Lower lobe of right lung (tissue), 2 donors: ENCODE results near the gene TMEM114. TPM values are rescaled to one million over a fixed set of nuclear protein-coding genes. Genes with fewer than 3 reads are reported as not detected.

Experiments used
- ATAC-seq, 2 donors: fragments of 200-7000 bp; cut with Tn5 transposase; one replicate each; pipeline ENCODE4 v1.9.1; 2020 to 2022; ENCODE audit warnings: mild to moderate bottlenecking in 2 of 2, moderate library complexity in 2 of 2
- DNase-seq: peaks from one replicate; pipeline ENCODE4 v3.0.0-alpha.2; 2020
- H3K27ac ChIP-seq: fragments of 200-600 bp; one replicate; pipeline ENCODE4 v1.8.0; 2022
- H3K27me3 ChIP-seq: fragments of 200-600 bp; one replicate; pipeline ENCODE4 v1.8.0; 2022; ENCODE audit warnings: low read depth
- H3K36me3 ChIP-seq: fragments of 200-600 bp; one replicate; pipeline ENCODE4 v1.8.0; 2022; ENCODE audit warnings: mild to moderate bottlenecking
- H3K4me1 ChIP-seq: fragments of 200-600 bp; one replicate; pipeline ENCODE4 v1.8.0; 2022
- H3K4me3 ChIP-seq: fragments of 200-600 bp; one replicate; pipeline ENCODE4 v1.8.0; 2022; ENCODE audit warnings: mild to moderate bottlenecking
- H3K9me3 ChIP-seq: fragments of 200-600 bp; one replicate; pipeline ENCODE4 v1.8.0; 2022
- intact Hi-C: fragments of 100-400 bp; cut with DNase I; formaldehyde crosslinking; loops from one replicate; pipeline ENCODE4 v1.11.0; 2022
- total RNA-seq: library from RNA; stranded (reverse); fragmentation: NEBNext Ultra II Directional; extraction: Animal tissue kit (Norgen Biotek cat#: 25700); gene quantifications from one replicate; pipeline ENCODE4 v1.2.1, GENCODE V29; 2021
- TF ChIP-seq, protein P1 (sequence below): fragments of 200-600 bp; IDR thresholded peaks from one replicate; pipeline ENCODE4 v1.8.0; 2022; ENCODE audit warnings: antibody characterized with exemption, mild to moderate bottlenecking
- donor health status: DM: no; HTN: yes; CAD: no; lungs with severe emphysema.

The TMEM114 gene
- total RNA-seq, 1 donor from 2014 or later: not detected

DNA sequence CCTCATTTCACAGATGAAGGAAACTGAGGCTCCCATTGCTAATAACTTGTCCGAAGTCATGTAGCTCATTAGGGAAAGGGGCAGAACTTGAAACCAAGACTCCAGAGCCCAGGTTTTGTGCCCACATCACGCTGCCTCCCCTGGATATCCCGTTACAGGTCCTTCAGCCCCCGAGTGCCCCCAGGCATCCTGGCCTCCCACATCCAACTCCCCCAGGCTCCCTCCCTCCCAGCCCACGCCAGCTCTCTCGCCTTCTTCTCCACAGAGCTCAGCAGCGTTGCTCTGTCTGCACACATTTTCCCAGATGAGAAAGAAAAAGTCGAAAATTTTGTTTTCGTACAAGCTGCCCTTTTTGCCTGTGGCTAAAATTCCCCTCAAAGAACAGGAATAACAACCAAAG, 16.9 kb upstream of the TMEM114 start:
- Histone ChIP-seq H3K27me3 (no peaks in the 10 kb centered on the region), H3K4me3 (no peak overlapping the region), H3K9me3 (no peaks in the 10 kb centered on the region), H3K4me1 (no peaks in the 10 kb centered on the region), H3K27ac (no peak overlapping the region), H3K36me3 (no peaks in the 10 kb centered on the region)
- TF ChIP-seq, protein P1, sequence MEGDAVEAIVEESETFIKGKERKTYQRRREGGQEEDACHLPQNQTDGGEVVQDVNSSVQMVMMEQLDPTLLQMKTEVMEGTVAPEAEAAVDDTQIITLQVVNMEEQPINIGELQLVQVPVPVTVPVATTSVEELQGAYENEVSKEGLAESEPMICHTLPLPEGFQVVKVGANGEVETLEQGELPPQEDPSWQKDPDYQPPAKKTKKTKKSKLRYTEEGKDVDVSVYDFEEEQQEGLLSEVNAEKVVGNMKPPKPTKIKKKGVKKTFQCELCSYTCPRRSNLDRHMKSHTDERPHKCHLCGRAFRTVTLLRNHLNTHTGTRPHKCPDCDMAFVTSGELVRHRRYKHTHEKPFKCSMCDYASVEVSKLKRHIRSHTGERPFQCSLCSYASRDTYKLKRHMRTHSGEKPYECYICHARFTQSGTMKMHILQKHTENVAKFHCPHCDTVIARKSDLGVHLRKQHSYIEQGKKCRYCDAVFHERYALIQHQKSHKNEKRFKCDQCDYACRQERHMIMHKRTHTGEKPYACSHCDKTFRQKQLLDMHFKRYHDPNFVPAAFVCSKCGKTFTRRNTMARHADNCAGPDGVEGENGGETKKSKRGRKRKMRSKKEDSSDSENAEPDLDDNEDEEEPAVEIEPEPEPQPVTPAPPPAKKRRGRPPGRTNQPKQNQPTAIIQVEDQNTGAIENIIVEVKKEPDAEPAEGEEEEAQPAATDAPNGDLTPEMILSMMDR: no peak
- intact Hi-C loops: no loop called here
- DNase-seq (no peak), ATAC-seq (no peak)

DNA sequence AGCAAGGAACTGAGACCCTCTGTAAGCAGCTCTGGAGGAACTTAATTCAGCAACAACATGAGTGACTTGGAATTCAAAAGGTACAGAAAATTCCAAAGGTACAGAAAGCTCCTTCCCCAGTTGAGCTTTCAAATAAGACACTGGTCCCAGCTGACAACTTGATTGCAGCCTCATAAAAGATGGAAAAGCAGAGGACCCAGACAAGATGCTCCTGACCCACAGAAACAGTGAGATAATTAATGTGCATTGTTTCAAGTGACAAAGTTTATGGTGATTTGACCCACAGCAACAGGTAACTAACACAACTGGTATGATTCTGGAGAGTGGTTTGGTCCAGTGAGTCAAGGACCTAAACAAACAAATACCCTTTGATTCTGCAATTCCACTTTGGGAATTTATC, 15.2 kb upstream of the TMEM114 start:
- Histone ChIP-seq H3K4me1 (no peaks in the 10 kb centered on the region), H3K36me3 (no peaks in the 10 kb centered on the region), H3K27me3 (no peaks in the 10 kb centered on the region), H3K4me3 (no peak overlapping the region), H3K9me3 (no peaks in the 10 kb centered on the region), H3K27ac (no peak overlapping the region)
- no peak for DNase-seq
- intact Hi-C loops: no loop called here
- ATAC-seq: no peak
- TF ChIP-seq, protein P1: no peak

DNA sequence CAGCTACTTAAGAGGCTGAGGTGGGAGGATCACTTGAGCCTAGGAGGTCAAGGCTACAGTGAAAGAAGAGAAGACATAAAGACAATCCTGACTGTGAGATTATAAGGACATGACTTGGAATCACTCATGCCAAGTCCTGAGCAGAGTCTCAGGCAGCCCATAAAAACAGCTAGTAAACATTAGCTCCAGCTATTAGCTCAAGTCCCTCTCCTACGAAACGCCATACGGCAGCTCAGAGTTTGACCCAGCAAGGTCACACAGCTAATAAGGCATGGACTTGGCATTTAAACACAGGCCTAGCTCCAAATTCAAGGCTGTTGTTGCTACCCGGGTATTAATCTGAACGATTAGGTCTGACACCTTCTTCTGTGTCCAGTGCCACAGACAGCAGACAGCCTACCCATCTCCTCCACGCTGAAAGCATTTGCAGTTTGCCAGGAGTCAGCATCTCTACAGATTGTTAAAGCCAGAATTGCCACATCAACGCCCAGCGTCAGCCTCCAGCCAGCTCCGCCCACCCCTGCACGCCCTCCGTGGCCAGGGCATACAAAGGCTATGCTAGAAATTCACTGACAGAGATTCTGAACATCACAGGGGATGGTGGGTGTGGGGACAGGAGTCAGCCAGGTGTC, 9.9 kb upstream of the TMEM114 start:
- no peaks in the 10 kb centered on the region for H3K36me3 ChIP-seq
- TF ChIP-seq, protein P1: no peak
- H3K27ac ChIP-seq: no peak overlapping the region
- no peaks in the 10 kb centered on the region for H3K4me1 ChIP-seq
- ATAC-seq (no peak), DNase-seq (no peak)
- no peaks in the 10 kb centered on the region for H3K27me3 ChIP-seq
- no peak overlapping the region for H3K4me3 ChIP-seq
- intact Hi-C loops: no loop called here
- H3K9me3 ChIP-seq: peaks cover 7% of the 10 kb centered on the region

DNA sequence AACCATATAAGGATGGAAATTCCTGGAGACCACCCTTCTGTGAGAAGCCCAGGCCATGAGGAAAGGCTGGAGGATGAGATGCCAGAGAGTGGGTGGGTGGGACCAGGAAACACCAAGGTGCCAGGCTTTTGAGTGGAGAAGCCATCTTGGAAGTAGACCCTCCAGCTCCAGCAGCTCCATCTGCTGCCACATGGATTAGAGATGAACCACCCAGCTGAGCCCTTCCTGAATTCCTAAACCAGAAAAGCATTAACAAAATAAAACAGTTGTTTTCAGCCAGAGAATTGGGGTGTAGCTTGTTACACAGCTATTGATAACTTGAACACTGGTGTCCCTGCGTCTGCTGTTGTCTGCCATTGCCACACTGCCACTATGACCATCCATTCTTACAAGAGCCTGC, 6.3 kb upstream of the TMEM114 start:
- TF ChIP-seq, protein P1: no peak
- Histone ChIP-seq H3K27ac (no peak overlapping the region), H3K4me1 (no peaks in the 10 kb centered on the region), H3K36me3 (no peaks in the 10 kb centered on the region), H3K4me3 (no peak overlapping the region), H3K9me3 (peaks cover 7% of the 10 kb centered on the region), H3K27me3 (peaks cover 5% of the 10 kb centered on the region)
- intact Hi-C loops: no loop called here
- DNase-seq (no peak), ATAC-seq (no peak)

DNA sequence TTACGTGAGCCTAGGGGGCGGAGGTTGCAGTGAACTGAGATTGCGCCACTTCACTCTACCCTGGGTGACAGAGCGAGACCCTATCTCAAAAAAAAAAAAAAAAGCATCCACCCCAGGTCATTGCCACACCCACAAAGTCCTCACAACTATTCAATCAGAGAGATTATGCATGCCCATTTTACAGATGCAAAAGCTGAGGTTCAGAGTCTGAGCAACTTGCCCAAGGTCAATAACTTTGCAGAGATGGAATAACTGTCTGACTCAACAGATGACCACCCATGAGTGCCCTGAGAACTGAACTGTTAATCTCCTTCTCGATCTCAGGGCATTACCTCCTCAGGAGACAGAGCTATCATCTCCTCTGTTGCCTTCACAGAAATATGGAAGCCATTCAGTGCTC, 5.5 kb upstream of the TMEM114 start:
- ATAC-seq (no peak), DNase-seq (no peak)
- intact Hi-C loops: no loop called here
- Histone ChIP-seq H3K27ac (no peak overlapping the region), H3K27me3 (peaks cover 7% of the 10 kb centered on the region), H3K4me1 (no peaks in the 10 kb centered on the region), H3K36me3 (no peaks in the 10 kb centered on the region), H3K4me3 (no peak overlapping the region), H3K9me3 (peaks cover 7% of the 10 kb centered on the region)
- TF ChIP-seq, protein P1: no peak
